NCI-H2227 treated with DMSO at 0.1 percent for 48 hours (cell line): ENCODE measurements around the gene SUMF2.
"Not testable (repeated sequence)": the region's sequence is repeated elsewhere in the genome, so short reads cannot be mapped to it uniquely, and the experiment has no call there.

Experiments used
- DNase-seq: peaks from one replicate; lab custom pipeline; 2025; lab: John Stamatoyannopoulos, UW

Gene SUMF2

DNA sequence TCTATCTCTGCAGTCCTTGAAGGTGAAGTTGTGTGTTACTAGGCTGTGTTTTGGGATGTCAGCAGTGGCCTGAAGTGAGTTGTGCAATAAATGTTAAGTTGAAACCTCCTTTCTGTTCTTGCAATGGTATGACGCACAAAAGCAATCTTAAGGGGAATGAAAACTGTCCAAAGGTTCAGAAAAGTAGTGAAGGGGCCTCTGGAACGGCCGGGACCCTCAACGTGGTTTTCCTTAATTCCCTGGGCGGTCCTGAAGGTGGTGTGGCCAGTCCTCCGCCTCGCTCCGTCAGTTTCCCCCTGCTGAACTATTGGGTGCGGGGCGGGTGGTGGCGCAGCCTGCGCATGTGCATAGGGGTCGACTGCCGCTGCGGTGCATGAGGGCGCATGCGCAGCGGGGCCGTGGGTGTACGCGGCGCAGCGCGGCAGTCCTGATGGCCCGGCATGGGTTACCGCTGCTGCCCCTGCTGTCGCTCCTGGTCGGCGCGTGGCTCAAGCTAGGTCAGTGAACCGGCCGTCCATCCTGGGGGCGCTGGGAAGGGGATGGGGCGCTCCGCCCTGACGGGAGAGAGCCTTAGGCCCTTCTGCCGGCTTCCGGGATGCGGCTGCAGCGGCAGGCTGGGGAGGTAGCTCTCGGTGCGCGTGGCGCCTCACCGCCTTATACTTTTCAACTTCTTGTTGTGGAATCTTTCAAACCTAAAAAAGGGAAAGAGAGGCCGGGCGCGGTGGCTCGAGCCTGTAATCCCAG lies at the start of gene SUMF2:
Gene SUMF2 (plus strand): TSS at position 405 of the 744 bp plus-strand sequence. CDS start 26 bp downstream, at position 431.
- peak; percentile 77 for DNase-seq

DNA sequence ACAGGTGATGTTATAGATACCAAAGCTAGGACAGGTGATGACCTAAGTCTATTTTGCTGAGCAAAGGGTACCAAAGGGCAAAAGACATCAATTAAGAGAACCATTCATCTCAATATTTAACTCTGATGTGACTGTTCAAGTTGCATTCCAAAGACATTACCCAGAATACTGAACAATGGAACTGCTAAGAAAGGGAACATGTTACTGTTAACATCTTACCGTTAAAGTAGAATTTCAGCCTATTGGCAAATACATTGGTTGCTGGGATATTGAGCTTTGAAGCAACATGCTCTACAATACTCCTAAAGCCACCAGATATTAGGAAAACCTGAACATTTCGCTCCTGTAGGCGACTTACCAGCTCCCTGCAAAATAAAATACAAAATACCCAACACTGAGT lies 47.1 kb upstream of the SUMF2 start:
- not testable (repeated sequence) for DNase-seq

DNA sequence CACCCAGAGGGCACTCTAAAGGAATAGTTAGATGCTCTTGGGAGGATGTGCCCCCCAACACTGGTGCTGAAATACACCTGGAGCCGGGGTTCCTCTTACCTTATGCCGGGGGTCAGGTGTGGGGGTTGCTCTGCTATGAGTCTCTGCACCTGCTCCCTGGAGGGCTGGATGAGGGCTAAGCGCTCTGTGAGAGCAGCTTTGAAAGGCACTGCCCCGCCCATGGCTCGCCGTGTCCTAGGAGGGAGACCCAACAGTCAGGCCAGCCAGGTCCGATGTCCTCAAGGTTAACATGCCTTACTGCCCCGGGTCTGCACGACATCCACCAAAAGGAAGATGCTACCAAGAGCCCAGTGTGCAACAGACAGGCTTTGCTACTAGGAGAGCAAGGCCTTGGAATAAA lies 44.6 kb upstream of the SUMF2 start:
- no peak for DNase-seq

DNA sequence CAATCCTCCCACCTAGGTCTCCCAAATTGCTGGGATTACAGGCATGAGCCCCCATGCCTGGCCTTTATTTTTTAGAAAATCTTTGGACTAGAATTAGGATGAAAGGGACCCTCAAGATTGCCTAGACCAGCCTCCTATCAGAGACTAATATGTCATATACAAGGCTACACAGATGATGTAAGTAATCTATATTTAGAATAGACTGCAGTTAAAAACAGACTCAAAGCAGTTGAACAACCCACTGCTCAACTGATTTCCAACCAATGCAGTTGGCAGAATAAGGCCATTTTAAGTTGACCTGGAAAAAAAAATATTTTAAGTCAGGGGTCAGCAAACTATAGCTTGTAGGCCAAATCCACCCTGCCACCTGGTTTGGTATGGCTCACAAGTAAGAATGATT lies 40.6 kb upstream of the SUMF2 start:
- DNase-seq = no peak

DNA sequence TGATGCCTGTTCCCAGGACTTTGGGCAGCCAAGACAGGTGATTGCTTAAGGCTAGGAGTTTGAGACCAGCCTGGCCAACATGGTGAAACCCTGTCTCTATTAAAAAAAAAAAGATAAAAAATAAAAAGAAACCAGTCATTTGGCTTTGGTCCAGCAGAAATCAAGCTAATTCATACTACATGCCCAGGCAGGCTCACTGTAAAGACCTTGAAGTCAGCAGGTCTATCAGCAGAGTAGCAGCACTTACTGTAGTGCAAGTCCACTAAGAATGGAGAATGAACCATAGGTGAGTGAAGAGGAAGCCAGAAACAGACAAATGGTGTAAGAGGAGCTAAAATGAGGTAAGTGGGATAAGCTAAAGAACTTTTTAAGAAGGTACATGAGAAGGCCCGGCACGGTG lies 37.5 kb upstream of the SUMF2 start:
- no peak for DNase-seq

DNA sequence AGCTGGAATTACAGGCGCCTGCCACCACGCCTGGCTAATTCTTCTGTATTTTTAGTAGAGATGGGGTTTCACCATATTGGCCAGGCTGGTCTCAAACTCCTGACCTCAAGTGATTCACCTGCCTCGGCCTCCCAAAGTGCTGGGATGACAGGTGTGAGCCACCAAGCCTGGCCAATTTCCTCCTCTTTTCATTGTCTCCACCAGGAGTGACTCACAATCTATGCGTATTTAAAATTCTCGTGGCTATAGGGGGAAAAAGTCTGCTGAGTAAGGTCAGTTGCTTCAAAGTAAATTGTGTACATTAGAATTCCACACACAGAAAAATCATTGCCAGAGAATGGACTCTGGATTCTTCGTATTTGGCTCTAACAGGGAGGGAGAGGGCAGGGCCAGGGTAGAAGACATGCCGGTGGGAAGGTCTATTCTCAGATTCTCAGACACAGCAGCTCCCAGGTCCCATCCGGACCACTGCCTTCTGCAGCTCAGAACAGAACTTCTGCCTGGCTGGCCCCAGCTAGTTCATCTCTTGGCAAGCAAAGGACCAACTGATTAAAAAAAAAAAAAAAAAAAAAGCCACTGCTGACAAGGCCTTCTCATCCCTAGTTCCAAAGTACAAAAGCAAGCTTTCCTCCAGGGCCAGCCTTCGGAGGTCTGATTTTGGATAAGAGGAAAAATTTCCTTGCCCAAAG lies 35.0 kb upstream of the SUMF2 start:
- DNase-seq = no peak

DNA sequence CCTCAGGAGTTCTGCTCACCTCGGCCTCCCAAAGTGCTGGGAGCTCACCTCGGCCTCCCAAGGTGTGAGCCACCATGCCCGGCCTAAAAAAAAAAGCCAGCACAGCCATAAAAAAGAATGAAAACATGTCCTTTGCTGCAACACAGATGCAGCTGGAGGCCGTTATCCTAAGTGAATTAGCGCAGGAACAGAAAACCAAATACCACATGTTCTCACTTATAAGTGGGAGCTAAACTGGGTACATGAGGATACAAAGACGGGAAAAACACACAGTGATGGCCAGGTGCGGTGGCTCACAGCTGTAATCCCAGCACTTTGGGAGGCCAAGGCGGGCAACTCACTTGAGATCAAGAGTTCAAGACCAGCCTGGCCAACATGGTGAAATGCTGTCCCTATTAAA lies 33.7 kb upstream of the SUMF2 start:
- DNase-seq = no peak

DNA sequence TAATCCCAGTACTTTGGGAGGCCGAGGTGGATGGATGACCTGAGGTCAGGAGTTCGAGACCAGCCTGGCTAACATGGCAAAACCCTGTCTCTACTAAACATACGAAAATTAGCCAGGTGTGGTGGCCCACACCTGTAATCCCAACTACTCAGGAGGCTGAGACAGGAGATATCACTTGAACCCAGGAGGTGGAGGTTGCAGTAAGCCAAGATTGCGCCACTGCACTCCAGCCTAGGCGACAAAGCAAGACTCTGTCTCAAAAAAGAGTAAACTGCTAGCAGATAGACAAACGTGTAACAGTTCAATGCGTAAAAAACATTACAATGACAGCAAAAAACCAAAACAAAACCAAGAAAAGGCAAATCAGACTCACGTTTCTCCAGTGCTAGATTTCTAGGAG lies 32.5 kb upstream of the SUMF2 start:
- DNase-seq = not testable (repeated sequence)

DNA sequence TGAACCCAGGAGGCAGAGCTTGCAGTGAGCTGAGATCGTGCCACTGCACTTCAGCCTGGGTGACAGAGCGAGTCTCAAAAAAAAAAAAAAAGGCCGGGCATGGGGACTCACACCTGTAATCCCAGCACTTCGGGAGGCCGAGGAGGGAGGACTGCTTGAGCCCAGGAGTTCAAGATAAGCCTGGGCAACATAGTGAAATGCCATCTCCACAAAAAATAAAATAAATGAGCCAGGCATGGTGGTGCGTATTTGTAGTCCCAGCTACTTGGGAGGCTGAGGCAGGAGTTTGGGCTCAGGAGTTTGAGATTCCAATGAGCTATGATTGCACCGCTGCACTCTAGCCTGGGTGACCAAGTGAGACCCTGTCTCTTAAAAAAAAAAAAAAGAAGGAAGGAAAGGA lies 31.5 kb upstream of the SUMF2 start:
- not testable (repeated sequence) for DNase-seq

DNA sequence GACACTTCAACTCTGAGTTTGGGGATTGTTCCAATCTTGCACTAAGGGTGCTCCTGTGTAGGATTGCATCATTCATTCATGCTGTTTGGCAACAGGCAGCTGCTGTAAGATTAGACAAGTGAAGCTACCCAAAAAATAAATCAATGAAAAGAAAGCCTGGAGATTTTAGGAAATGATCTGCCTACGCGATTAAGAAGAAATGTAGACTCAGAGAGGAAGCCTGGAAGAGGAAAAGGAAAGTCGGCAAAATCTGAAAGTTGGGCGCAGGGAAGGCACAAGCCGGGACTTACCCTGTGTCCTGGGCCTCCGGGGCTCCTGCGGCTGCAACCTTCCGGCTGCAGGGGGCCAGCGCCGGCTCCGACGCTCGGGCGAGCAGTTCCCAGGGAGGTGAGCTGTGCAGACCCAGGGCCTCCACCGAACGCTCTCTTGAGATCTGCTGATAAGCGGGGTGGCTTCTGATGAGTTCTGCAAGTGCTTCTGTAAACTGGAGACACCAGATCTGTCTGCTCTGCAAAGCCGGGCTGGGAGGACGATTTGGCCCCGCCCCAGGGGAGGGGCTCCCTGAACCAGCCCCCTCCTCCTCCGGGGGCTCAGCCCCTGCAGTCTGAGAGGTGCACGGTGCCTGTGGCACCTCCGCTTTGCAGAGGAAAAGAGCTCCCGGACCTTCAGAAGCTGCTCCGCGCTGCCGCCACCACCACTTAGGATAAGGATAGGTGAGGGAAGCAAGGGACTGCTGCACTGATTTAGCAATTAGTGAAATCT lies 30.2 kb upstream of the SUMF2 start:
- peak; percentile 84 for DNase-seq

DNA sequence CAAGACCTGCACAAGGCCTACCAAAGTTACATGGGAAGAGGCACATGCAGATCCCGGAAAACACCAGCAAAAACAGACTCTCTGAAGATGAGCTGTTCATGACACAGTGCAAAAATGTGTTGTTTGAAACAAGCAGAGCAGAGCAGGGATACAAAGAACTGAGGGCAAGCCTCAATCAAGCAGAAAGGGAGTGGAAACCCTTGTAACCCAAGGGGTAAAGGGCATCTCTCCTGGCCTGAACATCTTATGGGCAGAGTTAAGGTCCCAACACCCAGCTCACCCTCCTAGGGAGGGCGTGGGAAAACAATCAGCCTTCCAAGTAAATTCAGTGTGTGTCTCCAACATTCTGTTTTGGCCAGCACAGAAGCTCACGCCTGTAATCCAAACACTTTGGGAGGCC lies 23.4 kb upstream of the SUMF2 start:
- no peak for DNase-seq

DNA sequence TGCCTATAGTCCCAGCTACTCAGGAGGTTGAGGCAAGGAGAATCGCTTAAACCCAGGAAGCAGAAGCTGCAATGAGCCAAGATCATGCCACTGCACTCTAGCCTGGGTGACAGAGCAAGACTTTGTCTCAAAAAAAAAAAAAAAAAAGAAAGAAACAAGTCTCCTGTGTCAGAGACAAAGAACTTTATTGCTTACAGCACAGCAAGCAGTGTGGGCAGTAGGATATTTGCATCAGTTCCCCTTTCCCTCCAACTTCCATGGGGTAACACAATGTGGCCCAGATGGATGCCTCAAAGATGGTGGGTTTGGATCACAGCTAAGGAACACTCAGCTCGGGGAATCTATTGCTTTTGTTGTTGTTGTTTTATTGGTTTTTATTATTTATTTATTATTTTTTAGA lies 18.3 kb upstream of the SUMF2 start:
- DNase-seq = not testable (repeated sequence)

DNA sequence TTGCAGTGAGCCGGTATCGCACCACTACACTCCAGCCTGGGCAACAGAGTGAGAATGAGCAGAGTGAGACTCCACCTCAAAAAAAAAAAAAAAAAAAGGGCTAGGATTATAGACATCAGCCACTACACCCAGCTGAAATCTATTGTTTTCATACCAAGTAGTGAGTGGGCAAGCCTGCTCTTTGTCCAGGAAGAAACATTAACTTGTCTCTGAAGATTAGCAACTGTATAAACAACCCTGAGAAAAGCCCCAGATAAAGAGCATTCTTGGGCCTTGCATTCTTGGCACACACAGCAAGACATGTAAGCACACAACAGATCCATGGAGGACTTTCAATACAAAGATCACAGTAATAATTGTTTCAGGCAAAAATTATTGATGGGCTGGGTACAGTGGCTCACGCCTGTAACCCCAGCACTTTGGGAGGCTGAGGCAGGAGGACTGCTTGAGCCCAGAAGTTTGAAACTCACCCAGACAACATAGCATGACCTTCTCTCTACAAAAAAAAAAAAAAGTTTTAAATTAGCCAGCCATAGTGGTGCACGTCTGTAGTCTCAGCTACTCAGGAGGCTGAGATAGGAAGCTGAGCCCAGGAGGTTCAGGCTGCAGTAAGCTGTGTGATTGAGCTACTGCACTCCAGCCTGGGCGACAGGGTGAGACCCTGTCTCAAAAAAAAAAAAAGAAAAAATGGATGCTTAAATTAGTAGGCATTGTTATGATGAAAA lies 17.2 kb upstream of the SUMF2 start:
- DNase-seq = no peak

DNA sequence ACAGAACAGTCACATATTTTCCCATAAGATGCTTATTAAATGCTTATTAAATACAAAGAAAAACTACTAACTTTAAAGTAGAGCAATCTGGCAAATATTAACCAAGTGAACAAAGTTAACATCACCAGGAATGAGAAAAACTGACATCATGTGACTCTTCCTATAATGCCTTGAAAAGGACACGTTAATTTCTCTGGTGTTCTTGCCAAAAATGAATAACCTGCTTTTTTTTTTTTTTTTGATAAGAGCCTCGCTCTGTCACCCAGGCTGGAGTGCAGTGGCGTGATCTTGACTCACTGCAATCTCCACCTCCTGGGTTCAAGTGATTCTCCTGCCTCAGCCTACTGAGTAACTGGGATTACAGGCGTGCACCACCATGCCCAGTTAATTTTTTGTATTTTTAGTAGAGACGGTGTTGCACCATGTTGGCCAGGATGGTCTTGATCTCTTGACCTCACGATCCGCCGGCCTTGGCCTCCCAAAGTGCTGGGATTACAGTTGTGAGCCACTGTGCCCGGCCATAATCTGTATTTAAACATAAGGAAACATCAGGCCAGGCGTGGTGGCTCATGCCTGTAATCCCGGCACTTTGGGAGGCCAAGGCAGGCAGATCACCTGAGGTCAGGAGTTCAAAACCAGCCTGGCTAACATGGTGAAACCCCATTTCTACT lies 16.5 kb upstream of the SUMF2 start:
- DNase-seq = not testable (repeated sequence)

DNA sequence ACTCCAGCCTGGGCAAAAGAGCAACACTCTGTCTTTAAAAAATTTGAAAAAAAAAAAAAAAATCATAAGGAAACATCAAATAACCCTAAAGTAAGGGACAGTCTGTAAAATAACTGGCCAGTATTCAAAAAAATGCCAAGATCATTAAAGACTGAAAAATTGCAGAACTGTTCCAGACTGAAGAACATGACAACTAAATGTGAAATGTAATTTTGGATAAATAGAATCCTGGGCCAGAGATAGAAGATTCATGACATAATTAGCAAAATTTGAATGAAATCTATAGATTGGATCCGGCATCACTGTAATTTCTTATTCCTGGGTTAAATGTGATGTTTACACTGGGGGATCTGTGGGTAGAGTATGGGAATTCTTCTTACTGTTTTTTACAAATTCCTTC lies 15.8 kb upstream of the SUMF2 start:
- DNase-seq = no peak

DNA sequence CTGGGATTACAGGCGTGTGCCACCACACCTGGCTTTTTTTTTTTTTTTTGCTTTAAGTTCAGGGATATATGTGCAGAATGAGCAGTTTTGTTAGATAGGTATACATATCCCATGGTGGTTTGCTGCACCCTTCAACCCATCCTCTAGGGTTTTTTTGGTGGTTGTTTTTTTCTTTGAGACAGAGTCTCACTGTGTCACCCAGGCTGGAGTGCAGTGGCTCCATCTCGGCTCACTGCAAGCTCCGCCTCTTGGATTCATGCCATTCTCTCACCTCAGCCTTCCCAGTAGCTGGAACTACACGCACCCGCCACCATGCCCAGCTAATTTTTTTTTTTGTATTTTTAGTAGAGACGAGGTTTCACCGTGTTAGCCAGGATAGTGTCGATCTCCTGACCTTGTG lies 15.3 kb upstream of the SUMF2 start:
- peak; percentile 11 for DNase-seq

DNA sequence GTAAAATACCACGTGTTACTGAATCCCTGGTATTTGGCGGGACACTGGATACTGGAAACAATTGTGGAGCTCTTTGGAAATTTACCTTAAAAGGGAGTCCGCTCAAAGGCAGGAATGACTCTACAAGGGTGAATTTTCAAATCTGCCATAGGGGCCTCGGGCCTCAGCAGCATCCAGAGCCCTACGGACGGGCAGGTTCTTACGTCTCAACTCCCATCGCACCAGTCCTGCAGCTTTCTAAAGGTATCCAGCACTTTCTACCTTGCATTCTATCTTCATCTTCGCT lies 13.1 kb upstream of the SUMF2 start:
- no peak for DNase-seq

DNA sequence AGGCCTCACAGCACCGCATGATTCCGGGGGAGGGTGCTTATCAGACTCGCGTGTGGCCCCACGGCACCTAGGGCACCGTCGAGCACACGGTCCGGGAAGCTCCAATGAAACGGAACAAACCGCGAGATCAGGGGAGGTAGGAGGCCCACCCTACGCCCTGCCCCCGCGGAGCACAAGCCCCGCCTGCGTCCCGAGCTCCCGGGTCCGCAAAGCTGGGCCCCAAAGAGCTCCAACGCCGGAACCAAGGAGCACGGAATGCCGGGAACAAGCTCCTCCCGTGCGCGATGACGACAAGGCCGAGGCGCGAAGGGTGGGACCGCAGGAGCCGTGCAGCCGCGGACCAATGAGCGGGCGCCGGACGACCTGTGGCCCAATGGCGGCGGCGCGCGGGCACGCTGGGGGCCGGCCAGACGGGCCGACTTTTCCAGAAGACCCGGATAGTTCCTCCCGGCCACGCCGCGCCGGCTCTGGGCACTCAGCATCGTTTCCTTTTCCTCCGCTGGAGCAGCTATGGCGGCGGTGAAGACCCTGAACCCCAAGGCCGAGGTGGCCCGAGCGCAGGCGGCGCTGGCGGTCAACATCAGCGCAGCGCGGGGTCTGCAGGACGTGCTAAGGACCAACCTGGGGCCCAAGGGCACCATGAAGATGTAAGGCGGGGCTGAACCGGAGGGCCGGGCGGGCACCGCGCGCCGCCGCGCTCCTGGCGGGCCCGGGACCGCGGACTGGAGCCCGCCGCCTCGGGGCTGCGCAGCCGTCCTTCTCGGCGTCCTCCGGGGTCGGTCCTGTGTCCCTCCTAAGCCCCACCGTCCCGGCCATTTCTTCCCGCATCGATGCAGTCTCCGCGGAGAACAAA lies 12.5 kb upstream of the SUMF2 start, which contains the start of the genes CCT6A and PSPH:
Gene CCT6A (plus strand): TSS at position 427 of the 853 bp plus-strand sequence. CDS start 84 bp downstream, at position 511.
Gene PSPH (minus strand): TSS at position 106 of the 853 bp plus-strand sequence. CDS start 30,232 bp downstream, outside the sequence.
- peak; percentile 91 for DNase-seq

DNA sequence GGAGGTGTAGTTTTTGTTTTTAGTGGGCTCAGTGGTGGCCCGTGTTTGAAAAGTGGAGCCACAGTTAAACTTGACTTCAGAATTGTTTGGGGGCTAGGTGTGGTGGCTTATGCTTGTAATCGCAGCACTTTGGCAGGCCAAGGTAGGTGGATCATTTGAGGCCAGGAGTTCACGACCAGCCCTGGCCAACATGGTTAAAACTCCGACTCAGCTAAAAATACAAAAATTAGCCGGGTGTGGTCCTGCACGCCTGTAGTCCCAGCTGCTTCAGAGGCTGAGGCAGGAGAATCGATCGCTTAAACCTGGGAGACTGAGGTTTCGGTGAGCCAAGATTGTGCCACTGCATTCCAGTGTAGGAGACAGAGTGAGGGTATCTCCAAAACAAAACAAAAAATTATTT lies 10.7 kb upstream of the SUMF2 start:
- DNase-seq = no peak

DNA sequence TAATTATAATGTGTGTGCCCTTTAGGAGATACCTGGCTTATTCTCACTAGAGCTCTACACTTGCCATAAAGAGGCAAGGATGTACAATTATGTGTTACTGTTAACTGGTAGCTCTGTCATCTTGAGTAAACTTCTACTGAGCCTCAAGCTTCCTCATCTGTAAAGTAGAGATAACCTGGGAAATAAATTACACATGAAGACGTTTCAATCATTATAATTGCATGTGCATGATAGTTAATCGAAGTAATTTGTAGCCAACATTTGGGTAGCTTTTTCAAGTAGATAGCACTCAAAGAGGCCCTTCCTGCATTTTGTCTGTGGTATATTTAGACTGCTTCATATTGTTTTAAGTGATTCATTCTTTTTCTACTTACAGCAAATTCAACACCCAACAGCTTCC lies 10.1 kb upstream of the SUMF2 start:
- DNase-seq = no peak

DNA sequence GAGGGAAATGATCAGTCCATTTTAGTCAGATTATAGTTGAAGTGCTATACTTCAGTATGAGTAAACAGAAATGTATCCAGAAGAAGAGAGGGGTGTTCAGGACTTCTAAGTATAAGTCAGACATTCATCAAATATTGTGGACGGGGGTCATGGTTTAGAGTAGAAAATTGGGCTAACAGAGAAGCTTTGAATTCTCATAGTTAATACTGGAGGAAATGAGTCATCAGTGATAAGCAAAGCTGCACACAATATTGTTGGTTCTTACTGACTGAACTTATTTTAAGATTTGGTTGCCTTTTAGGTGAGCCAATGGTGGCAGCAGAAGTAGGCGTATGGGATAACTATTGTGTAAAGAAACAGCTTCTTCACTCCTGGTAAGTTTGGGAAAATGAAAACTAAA lies 1.7 kb upstream of the SUMF2 start:
- DNase-seq = no peak
